Activated CD8-positive, alpha-beta T cell treated with anti-CD3 and anti-CD28 coated beads, Interleukin-2, amount 10 ng/mL, durations not matched to agents 7 days and 5 days (primary cell): ENCODE measurements around the gene MFF. TPM values are rescaled to one million over a fixed set of nuclear protein-coding genes. Genes with fewer than 3 reads are reported as not detected.

Experiments
- ATAC-seq: fragments of 150-1000 bp; cut with Tn5 transposase; one replicate; pipeline ENCODE4 v1.10.0; 2021; ENCODE audit warnings: moderate library complexity
- CTCF ChIA-PET: fragments of 350-600 bp; sonication (Branson Sonifier 250); formaldehyde crosslinking; loops from one replicate; lab custom pipeline; 2021; ENCODE audit warnings: antibody characterized with exemption; lab: Charles Lee
- POLR2A ChIA-PET: fragments of 350-600 bp; sonication (Branson Sonifier 250); formaldehyde crosslinking; loops from one replicate; lab custom pipeline; 2021; ENCODE audit warnings: antibody characterized with exemption; lab: Charles Lee
- DNase-seq: peaks from one replicate; pipeline ENCODE4 v3.0.0-alpha.2; 2020
- H3K27ac Mint-ChIP-seq: one replicate; pipeline ENCODE4 v1.8.0; 2021; ENCODE audit warnings: mild to moderate bottlenecking, mixed read lengths
- H3K27me3 Mint-ChIP-seq: one replicate; pipeline ENCODE4 v1.8.0; 2021; ENCODE audit warnings: low read depth, mixed read lengths
- H3K36me3 Mint-ChIP-seq: one replicate; pipeline ENCODE4 v1.8.0; 2021; ENCODE audit warnings: low read depth, mixed read lengths
- H3K4me1 Mint-ChIP-seq: one replicate; pipeline ENCODE4 v1.8.0; 2021; ENCODE audit warnings: low read depth, mixed read lengths
- H3K4me3 Mint-ChIP-seq: one replicate; pipeline ENCODE4 v1.8.0; 2021; ENCODE audit warnings: mild to moderate bottlenecking, mixed read lengths
- H3K9me3 Mint-ChIP-seq: one replicate; pipeline ENCODE4 v1.8.0; 2022; ENCODE audit warnings: mixed read lengths; ENCODE audit not compliant: insufficient read depth
- total RNA-seq, 2 experiments: library from RNA; stranded (reverse); gene quantifications; one replicate each; pipeline ENCODE4 v1.2.3, GENCODE V29; 2021

MFF gene
- total RNA-seq, 2 experiments from 2014 or later: 64.5 to 68.3 TPM

- H3K4me3 Mint-ChIP-seq: no peak overlapping the region
Measured at GRCh38 chr2:227398684-227399670, 73.9 kb downstream of the MFF start.

GRCh38 chr2:227401550-227401949 is 76.5 kb downstream of the MFF start:
- no peak for DNase-seq
- ATAC-seq: no peak
- Mint-ChIP-seq H3K4me3 (no peak overlapping the region), H3K4me1 (peaks cover 17% of the 10 kb centered on the region), H3K9me3 (no peaks in the 10 kb centered on the region), H3K27ac (no peak overlapping the region), H3K36me3 (no peaks in the 10 kb centered on the region), H3K27me3 (peaks cover 2% of the 10 kb centered on the region)
- POLR2A ChIA-PET: no interaction called here
- CTCF ChIA-PET: no interaction called here

More at GRCh38 chr2:227398684-227399670, 73.9 kb downstream of the MFF start:
- Mint-ChIP-seq H3K36me3 (no peaks in the 10 kb centered on the region), H3K4me1 (peaks cover 8% of the 10 kb centered on the region), H3K27ac (no peak overlapping the region), H3K9me3 (no peaks in the 10 kb centered on the region), H3K27me3 (peaks cover 2% of the 10 kb centered on the region)
- ATAC-seq (no peak), DNase-seq (no peak)
- ChIA-PET POLR2A (no interaction called here), CTCF (no interaction called here)

GRCh38 chr2:227402321-227402720 is 77.3 kb downstream of the MFF start:
- Mint-ChIP-seq H3K27me3 (peaks cover 2% of the 10 kb centered on the region), H3K27ac (no peak overlapping the region), H3K9me3 (no peaks in the 10 kb centered on the region), H3K4me1 (peaks cover 21% of the 10 kb centered on the region), H3K4me3 (no peak overlapping the region), H3K36me3 (no peaks in the 10 kb centered on the region)
- POLR2A ChIA-PET: no interaction called here
- CTCF ChIA-PET: no interaction called here
- no peak for DNase-seq
- no peak for ATAC-seq

- no peak for DNase-seq
- H3K9me3 Mint-ChIP-seq: no peaks in the 10 kb centered on the region
- H3K27me3 Mint-ChIP-seq: peaks cover 2% of the 10 kb centered on the region
- ChIA-PET CTCF (no interaction called here), POLR2A (no interaction called here)
- H3K27ac Mint-ChIP-seq: no peak overlapping the region
- no peak overlapping the region for H3K4me3 Mint-ChIP-seq
- H3K36me3 Mint-ChIP-seq: no peaks in the 10 kb centered on the region
- ATAC-seq: no peak
- H3K4me1 Mint-ChIP-seq: peaks cover 15% of the 10 kb centered on the region
Measured at GRCh38 chr2:227402959-227403358, 77.9 kb downstream of the MFF start.

- Mint-ChIP-seq H3K27ac (no peak overlapping the region), H3K36me3 (no peaks in the 10 kb centered on the region), H3K4me1 (peaks cover 13% of the 10 kb centered on the region), H3K27me3 (peaks cover 2% of the 10 kb centered on the region), H3K9me3 (no peaks in the 10 kb centered on the region), H3K4me3 (no peak overlapping the region)
- ChIA-PET POLR2A (no interaction called here), CTCF (interaction anchor here (1.0 to 3.6 kb wide), 3 partner anchors 8 to 107 kb away, joined by 3 to 20 read pairs (median 7); no protein-coding TSS in a partner anchor)
- ATAC-seq: no peak
- DNase-seq: no peak
Measured at GRCh38 chr2:227404585-227405271, 79.7 kb downstream of the MFF start.

- POLR2A ChIA-PET: no interaction called here
- no peaks in the 10 kb centered on the region for H3K9me3 Mint-ChIP-seq
- H3K36me3 Mint-ChIP-seq: no peaks in the 10 kb centered on the region
- no peak overlapping the region for H3K27ac Mint-ChIP-seq
- ATAC-seq (no peak), DNase-seq (no peak)
- peaks cover 20% of the 10 kb centered on the region for H3K4me1 Mint-ChIP-seq
- CTCF ChIA-PET: interaction anchor here (0.7 to 3.6 kb wide), 13 partner anchors 9 to 360 kb away, joined by 3 to 20 read pairs (median 3); no protein-coding TSS in a partner anchor
- H3K27me3 Mint-ChIP-seq: no peaks in the 10 kb centered on the region
- no peak overlapping the region for H3K4me3 Mint-ChIP-seq
Measured at GRCh38 chr2:227406177-227407031, 81.4 kb downstream of the MFF start.

Other genes starting within 250 kb of the MFF start
- not detected for gene COL4A4, start 161.0 kb upstream of the MFF start, total RNA-seq
- gene COL4A3, start 160.6 kb upstream of the MFF start, total RNA-seq: not detected
- gene TM4SF20, start 54.1 kb downstream of the MFF start, total RNA-seq: not detected
- gene SCYGR1, start 62.7 kb downstream of the MFF start, total RNA-seq: not detected
- gene AGFG1, start 146.9 kb downstream of the MFF start, total RNA-seq: 10 to 100 TPM; 65.6 to 71.2 TPM